T-helper 1 cell treated with Interleukin-12 subunit alpha and Interleukin-12 subunit beta and Interleukin-4 antibody, amounts not matched to agents 30 μg/mL and 1 μg/mL, for 36 hours (primary cell): ENCODE data around the gene CNDP2.

Experiments used
- H3K27ac Mint-ChIP-seq: one replicate; pipeline ENCODE4 v1.8.0; 2021; ENCODE audit warnings: mild to moderate bottlenecking, mixed read lengths
- H3K27me3 Mint-ChIP-seq: one replicate; pipeline ENCODE4 v1.8.0; 2021; ENCODE audit warnings: low read depth, mixed read lengths
- H3K36me3 Mint-ChIP-seq: one replicate; pipeline ENCODE4 v1.8.0; 2021; ENCODE audit warnings: low read depth, mixed read lengths
- H3K4me1 Mint-ChIP-seq: one replicate; pipeline ENCODE4 v1.8.0; 2021; ENCODE audit warnings: low read depth, mixed read lengths
- H3K4me3 Mint-ChIP-seq: one replicate; pipeline ENCODE4 v1.8.0; 2021; ENCODE audit warnings: mild to moderate bottlenecking, moderate library complexity, mixed read lengths
- H3K9me3 Mint-ChIP-seq: one replicate; pipeline ENCODE4 v1.8.0; 2021; ENCODE audit warnings: mixed read lengths

CNDP2 gene

DNA sequence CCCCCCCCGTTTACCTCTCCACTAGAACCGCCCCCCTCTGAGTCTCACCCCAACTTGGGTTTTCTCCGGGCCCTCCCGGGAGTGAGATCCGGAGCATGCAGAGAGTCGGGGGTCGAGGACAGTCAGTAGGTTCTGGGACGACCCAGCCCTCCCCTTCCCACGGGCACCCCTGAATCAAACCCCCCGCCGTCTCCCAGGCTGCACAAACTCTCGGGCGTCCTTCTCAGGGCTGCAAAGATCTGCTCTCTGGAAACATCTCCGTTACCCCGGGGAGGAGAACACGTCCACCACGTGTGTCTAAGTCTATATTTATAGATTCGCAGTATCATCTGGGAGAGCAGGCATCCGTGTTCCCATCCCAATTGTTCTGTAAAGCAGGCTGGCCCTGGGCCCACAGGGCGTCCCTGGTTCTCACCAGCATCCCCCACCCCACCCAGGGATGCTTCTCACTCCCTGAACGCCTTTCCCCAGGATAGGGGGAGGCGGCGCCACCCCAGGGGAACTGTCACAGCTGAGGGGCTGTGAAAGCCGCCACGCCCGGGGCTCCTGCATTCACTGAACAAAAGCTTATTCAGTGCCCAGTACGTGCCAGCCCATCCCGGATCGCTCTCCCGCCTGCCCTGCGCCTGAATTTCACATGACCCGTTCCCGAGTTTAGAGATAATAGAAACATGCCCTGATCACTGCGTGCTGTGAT is 38.3 kb upstream of the CNDP2 start:
- no peaks in the 10 kb centered on the region for H3K36me3 Mint-ChIP-seq
- no peaks in the 10 kb centered on the region for H3K9me3 Mint-ChIP-seq
- H3K4me3 Mint-ChIP-seq, result no peak overlapping the region
- peaks cover 2% of the 10 kb centered on the region for H3K4me1 Mint-ChIP-seq
- no peak overlapping the region for H3K27ac Mint-ChIP-seq
- H3K27me3 Mint-ChIP-seq, result peaks cover 64% of the 10 kb centered on the region

DNA sequence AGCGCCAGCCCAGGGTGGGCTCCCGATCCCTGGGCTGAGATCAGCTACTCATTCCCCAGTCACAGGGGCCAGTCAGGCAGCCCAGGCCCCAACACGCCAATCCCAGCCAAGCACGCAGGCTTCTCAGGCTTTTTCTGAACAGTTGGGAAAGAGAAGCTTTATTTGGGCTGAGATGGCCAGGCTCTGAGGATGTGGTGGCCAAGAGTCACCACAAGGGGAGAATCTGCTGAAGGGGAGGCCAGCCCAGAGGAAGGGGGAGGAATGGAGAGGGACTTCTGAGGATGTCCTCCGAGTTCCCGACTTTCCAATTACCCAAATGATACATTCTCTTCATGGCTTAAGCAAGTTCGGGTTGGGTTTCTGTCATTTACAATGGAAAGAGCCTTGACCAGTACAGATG is 36.3 kb upstream of the CNDP2 start:
- Mint-ChIP-seq H3K4me3 (no peak overlapping the region), H3K27me3 (peaks cover 63% of the 10 kb centered on the region)

DNA sequence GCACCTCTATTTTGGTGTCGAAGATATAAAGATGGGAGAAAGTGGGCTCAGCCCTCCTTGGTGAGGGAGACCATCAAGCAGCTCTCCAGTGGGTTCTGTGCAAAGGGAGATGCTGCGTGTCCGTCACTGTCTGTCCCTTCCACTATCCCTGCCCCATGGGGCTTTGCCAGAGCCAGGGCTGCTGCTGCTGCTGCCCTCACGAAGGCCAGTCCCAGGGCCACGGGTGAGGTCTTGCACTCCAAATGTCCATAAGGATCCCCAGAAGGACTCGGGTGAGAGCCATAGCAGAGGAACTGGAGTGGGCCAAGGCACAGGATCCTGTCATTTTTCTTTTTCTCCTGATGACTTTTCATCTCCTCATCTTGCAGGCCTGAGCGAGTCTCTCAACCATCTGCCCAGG is 35.3 kb upstream of the CNDP2 start:
- H3K27me3 Mint-ChIP-seq, result peaks cover 54% of the 10 kb centered on the region
- peaks cover 2% of the 10 kb centered on the region for H3K4me1 Mint-ChIP-seq
- no peak overlapping the region for H3K4me3 Mint-ChIP-seq
- H3K27ac Mint-ChIP-seq, result no peak overlapping the region
- no peaks in the 10 kb centered on the region for H3K36me3 Mint-ChIP-seq
- H3K9me3 Mint-ChIP-seq, result no peaks in the 10 kb centered on the region

More for the DNA sequence above, 36.3 kb upstream of the CNDP2 start:
- Mint-ChIP-seq H3K27ac (no peak overlapping the region), H3K9me3 (no peaks in the 10 kb centered on the region), H3K36me3 (no peaks in the 10 kb centered on the region), H3K4me1 (peaks cover 2% of the 10 kb centered on the region)

DNA sequence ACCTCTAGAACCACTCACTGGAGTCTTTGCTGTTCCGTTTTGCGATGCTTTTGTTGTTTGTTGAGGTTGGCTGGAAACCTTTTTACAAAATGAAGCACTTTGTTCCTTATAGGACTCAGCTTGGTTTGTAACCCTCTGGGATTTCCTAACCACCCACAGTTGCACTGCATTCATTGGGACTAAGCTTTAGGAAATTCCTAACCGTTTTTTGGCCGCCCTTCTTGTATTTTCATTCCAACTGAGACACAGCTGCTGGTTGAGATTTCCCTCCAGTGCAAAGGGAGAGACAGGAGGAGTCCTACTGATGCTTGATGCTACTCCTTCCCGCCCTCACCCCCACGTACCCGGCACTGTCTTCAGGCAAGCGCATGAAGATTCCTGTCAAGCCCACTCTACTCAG is 32.9 kb upstream of the CNDP2 start:
- Mint-ChIP-seq H3K4me1 (no peaks in the 10 kb centered on the region), H3K27me3 (peaks cover 48% of the 10 kb centered on the region), H3K9me3 (no peaks in the 10 kb centered on the region), H3K27ac (no peak overlapping the region), H3K36me3 (no peaks in the 10 kb centered on the region), H3K4me3 (no peak overlapping the region)

DNA sequence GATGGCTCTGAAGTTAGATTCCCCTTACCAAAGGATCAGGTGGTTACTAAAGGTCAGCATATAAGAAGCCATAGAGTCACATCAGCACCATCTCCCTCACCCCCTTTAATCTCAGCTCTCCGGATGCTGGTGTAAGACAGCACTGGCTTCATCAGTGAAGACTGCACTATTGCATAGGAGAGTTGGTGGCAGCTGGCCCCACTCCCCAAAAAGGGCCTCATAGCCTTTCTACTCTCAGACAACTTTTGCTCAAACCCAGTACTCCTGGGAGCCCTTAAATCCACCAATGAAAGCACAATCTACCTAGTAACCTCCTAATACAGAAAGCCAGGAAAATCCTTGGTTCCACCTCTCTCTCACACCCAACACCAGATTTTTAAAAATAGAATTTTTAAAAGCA is 32.2 kb upstream of the CNDP2 start:
- Mint-ChIP-seq H3K27ac (no peak overlapping the region), H3K4me3 (no peak overlapping the region), H3K36me3 (no peaks in the 10 kb centered on the region), H3K4me1 (no peaks in the 10 kb centered on the region), H3K9me3 (no peaks in the 10 kb centered on the region), H3K27me3 (peaks cover 48% of the 10 kb centered on the region)

DNA sequence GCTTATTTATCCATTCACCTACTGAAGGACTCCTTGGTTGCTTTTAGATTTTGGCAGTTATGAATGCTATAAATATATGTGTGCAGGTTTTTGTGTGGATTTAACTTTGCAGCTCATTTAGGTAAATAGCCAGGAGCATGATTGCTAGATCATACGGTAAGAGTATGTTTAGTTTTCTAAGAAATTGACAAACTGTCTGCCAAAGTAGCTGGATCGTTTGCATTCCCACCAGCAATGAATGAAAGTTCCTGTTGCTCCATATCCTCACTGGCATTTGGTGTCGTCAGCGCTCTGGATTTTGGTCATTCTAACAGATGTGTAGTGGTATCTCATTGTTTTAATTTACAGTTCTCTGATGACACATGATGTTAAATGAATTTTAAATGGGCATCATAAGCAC is 30.4 kb upstream of the CNDP2 start:
- H3K27me3 Mint-ChIP-seq, result peaks cover 49% of the 10 kb centered on the region
- no peaks in the 10 kb centered on the region for H3K9me3 Mint-ChIP-seq
- H3K36me3 Mint-ChIP-seq, result no peaks in the 10 kb centered on the region
- no peaks in the 10 kb centered on the region for H3K4me1 Mint-ChIP-seq
- H3K27ac Mint-ChIP-seq, result no peak overlapping the region
- H3K4me3 Mint-ChIP-seq, result no peak overlapping the region

DNA sequence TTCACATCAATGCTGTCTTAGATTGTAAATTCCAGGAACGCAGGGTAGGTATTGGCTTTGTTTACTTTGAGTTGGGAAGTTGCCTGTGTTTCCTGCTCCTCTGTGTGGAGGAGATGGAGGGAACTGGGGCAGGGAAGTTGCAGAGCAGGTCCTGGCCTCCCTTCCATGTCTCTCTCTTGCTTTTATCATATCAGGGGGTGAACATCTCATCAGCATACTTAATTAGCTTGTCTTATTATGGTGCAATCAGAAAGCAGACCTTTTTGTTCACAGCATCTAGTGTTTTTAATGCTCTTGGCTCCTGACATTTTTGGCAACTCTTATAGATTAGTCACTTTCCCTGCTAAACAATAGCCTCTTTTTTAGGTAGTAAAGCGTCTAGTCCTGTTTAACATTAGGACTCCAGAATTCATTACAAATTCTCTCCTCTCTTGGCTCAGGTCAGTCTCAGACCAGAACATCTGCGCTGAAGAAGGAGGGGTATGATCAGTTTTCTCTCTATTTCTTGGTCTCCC is 27.6 kb upstream of the CNDP2 start:
- Mint-ChIP-seq H3K9me3 (no peaks in the 10 kb centered on the region), H3K36me3 (no peaks in the 10 kb centered on the region), H3K27ac (no peak overlapping the region), H3K4me3 (no peak overlapping the region), H3K4me1 (no peaks in the 10 kb centered on the region), H3K27me3 (peaks cover 34% of the 10 kb centered on the region)

DNA sequence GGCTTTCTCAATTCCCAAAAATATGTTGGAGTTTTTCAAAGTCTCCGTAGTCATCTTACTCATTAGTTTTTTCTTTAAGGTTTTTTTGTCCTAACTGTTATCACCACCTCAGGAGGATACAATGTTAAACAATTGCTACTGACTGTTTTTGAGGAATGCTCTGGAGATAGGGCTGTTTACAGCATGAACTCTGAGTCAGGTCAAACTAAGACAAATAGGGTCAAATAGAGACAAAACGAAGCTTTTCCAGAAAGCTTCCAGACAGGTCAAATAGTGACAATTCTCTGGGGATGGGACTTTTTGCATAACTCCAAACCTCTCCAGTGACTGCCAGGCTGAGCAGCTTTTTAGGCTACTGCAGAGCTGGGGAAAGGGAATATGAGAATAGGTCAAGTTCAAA is 23.9 kb upstream of the CNDP2 start:
- Mint-ChIP-seq H3K27ac (no peak overlapping the region), H3K4me1 (no peaks in the 10 kb centered on the region), H3K4me3 (no peak overlapping the region), H3K36me3 (no peaks in the 10 kb centered on the region), H3K9me3 (no peaks in the 10 kb centered on the region), H3K27me3 (peaks cover 25% of the 10 kb centered on the region)

DNA sequence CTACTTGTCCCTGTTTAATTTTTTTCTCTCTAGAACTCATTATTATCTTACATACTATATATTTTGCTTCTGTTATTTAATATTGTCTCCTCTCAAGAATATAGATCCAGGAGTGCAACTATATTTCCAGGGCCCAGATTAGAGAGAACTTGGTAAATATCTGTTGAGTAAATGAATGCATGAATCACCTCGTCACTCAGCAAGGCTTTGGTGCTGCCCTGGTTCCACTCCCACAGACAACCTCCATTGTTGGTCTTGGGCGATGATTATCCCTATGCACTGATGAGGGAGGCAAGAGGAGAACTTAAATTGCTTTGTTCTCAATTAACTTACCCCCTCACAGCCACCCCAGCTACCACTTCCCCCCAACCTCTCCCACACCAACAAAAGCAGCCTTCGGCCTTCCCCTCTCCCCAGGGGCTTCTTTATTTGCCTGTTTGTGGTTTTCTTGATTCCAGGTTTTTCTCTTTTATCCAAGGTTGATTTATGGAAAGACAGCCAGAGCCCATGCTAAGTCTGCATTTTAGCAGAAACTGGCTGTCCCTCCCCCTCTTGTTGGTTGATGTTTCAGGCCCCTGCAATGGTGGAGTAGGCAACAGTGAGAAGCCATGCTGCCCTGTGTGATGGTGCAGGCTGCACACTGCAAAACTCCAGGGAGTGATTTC is 22.1 kb upstream of the CNDP2 start:
- Mint-ChIP-seq H3K27me3 (peaks cover 13% of the 10 kb centered on the region), H3K4me1 (no peaks in the 10 kb centered on the region), H3K27ac (no peak overlapping the region), H3K4me3 (no peak overlapping the region), H3K36me3 (no peaks in the 10 kb centered on the region), H3K9me3 (no peaks in the 10 kb centered on the region)

DNA sequence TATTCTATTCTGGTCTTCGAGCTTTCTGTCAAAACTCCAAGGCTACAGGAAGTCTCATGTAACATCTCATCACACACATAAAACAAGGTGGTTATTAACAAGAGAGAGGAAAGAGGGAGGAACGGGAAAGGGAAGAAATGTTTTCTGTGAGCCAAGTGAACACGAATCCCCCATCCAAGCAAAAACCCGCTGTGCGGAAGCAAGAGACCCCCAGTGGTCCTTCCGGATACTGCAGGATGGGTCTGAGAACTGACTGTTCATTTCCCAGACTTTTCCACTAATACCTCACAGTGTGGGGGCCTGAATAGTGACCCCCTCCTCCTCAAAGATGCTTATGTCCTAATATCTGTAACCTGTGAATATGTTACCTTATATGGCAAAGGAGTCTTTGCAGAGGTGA is 20.0 kb upstream of the CNDP2 start:
- no peaks in the 10 kb centered on the region for H3K36me3 Mint-ChIP-seq
- no peaks in the 10 kb centered on the region for H3K4me1 Mint-ChIP-seq
- no peaks in the 10 kb centered on the region for H3K9me3 Mint-ChIP-seq
- no peaks in the 10 kb centered on the region for H3K27me3 Mint-ChIP-seq
- H3K27ac Mint-ChIP-seq, result no peak overlapping the region
- H3K4me3 Mint-ChIP-seq, result no peak overlapping the region

DNA sequence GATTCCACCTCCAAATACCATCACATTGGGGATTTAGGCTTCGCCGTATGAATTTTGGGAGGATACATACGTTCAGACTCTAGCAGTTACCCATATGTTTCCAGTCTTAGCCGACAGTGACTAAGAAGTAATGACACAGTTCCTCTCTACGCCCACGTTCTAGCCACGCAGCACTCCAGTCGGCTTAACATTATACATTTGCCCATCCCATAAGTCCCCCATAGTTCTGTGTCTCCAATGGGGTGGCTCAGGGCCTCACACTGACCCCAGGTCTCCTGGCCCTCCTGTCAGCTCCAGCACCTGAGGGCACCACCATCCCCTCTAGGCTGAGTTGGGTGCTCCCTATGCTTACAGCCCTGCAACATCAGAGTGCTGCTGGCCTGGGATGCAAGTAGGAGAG is 18.4 kb upstream of the CNDP2 start:
- Mint-ChIP-seq H3K4me1 (no peaks in the 10 kb centered on the region), H3K27ac (no peak overlapping the region), H3K4me3 (no peak overlapping the region), H3K9me3 (no peaks in the 10 kb centered on the region), H3K36me3 (no peaks in the 10 kb centered on the region), H3K27me3 (peaks cover 1% of the 10 kb centered on the region)

DNA sequence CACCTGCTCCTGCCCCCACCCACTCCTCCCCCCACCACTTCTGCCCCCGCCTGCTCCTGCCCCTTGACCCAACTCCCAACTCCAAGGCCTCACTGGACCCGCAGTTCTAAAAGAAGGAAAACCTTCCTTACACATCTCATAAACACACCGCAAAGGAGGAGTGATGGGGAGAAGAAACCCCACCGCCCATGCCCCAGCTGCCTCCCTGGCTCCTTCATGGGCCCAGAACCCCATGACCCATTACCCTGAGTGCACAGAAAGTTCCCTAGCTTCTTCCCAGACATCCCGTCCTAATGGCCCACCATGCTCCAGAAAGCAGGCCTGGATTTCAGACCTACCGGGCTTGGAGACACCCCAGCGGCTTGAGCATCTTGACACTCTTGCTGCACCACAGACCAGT is 17.8 kb upstream of the CNDP2 start:
- Mint-ChIP-seq H3K4me3 (no peak overlapping the region), H3K36me3 (no peaks in the 10 kb centered on the region)

DNA sequence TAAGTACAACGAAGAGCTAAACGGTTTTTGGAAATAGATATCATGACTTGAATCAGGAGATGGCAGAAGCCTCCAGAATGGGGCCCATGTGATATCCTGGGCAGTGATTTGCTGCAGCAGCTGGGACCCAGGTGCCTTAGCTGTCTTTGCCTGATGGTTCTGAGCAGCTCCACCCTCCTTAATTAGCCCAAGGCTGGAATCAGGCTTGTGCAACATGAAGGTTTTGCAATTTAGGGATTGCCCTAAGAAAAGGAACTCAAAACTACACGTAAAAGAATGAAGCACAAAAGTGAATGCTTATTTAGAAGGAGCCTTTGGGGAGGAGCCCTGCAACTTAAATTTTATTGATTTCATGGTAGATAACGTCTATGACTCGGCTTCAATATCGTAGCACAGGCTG is 17.3 kb upstream of the CNDP2 start:
- Mint-ChIP-seq H3K4me1 (no peaks in the 10 kb centered on the region), H3K9me3 (no peaks in the 10 kb centered on the region), H3K36me3 (no peaks in the 10 kb centered on the region), H3K4me3 (no peak overlapping the region), H3K27me3 (peaks cover 4% of the 10 kb centered on the region), H3K27ac (no peak overlapping the region)

More for the DNA sequence above, 17.8 kb upstream of the CNDP2 start:
- no peak overlapping the region for H3K27ac Mint-ChIP-seq
- H3K9me3 Mint-ChIP-seq, result no peaks in the 10 kb centered on the region
- H3K4me1 Mint-ChIP-seq, result no peaks in the 10 kb centered on the region
- peaks cover 4% of the 10 kb centered on the region for H3K27me3 Mint-ChIP-seq

DNA sequence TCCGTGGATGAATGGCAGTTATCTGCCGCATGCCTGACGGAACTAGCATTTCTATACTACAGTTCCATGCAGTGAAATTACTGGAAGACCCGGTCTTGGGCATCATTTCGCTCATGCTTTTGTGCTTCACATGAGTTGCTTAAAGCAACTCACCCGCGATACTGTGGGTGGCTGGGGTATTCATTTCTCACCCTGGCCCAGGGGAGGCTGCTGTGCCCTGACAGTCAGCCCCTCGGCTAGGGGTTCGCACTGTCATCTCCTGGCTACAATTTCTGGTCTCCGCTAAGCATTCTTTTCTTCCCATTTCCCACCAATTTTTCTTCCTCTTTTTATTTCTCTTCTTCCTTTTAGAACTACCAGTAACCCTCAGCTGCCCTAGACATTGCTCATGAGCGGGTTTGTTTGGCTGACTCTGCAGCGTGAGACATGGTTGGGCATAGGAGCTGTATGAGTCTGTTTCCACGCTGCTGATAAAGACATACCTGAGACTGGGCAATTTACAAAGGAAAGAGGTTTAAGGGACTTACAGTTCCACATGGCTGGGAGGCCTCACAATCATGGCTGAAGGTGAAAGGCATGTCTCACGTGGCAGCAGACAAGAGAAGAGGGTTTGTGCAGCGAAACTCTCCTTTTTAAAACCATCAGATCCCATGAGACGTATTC is 16.5 kb upstream of the CNDP2 start:
- no peaks in the 10 kb centered on the region for H3K36me3 Mint-ChIP-seq
- no peaks in the 10 kb centered on the region for H3K9me3 Mint-ChIP-seq
- no peak overlapping the region for H3K4me3 Mint-ChIP-seq
- peaks cover 4% of the 10 kb centered on the region for H3K27me3 Mint-ChIP-seq
- H3K27ac Mint-ChIP-seq, result no peak overlapping the region
- H3K4me1 Mint-ChIP-seq, result peaks cover 3% of the 10 kb centered on the region

DNA sequence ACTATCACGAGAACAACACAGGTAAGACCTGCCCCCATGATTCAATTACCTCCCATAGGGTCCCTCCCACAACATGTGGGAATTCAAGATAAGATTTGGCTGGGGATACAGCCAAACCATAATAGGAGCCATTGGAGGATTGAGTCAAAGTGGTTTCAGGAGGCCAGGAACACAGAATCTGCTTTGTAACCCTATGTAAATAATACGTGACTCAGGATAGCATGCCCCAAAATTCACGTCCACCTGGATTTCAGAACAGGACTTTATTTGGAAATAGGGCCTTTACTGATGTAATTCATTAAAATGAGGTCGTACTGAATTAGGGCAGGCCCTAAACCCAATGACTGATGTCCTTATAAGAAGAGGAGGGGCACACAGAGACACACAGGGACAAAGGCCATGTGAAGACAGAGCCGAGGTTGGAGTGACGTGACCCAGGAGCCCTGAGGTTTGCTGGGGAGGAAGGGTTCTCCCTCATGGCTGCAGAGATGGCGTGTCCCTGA is 16.0 kb upstream of the CNDP2 start:
- Mint-ChIP-seq H3K27me3 (peaks cover 4% of the 10 kb centered on the region), H3K4me1 (peaks cover 7% of the 10 kb centered on the region), H3K36me3 (no peaks in the 10 kb centered on the region), H3K4me3 (no peak overlapping the region), H3K9me3 (no peaks in the 10 kb centered on the region), H3K27ac (no peak overlapping the region)
